ENCODE data around the gene CHN1.

Gene CHN1

GRCh38 chr2:174931724-174932123 lies 73.5 kb downstream of the CHN1 start:
- in situ Hi-C loops (cut with MboI; ENCODE audit: low sequenced_read_pairs), result no loop called here

DNA sequence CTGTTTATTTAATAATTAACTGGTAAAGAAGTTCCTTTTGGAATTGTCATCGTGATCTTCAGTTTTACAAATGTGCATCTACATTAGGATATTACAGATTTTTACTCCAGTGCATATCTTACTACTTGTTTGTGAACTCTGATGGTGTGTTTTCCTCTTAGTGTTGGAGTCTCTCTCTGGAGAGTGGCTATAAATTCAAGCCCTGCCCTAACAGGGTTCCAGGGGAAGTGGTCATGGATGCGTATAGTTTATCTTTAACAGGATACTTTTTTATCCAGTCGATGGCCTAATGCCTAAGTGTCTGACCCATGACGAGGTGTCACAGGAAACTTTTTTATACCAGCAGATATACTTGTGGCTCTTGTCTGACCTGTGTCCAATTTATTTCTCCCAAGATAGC lies 75.4 kb downstream of the CHN1 start:
- in situ Hi-C loops (cut with MboI; ENCODE audit: low sequenced_read_pairs), result no loop called here

DNA sequence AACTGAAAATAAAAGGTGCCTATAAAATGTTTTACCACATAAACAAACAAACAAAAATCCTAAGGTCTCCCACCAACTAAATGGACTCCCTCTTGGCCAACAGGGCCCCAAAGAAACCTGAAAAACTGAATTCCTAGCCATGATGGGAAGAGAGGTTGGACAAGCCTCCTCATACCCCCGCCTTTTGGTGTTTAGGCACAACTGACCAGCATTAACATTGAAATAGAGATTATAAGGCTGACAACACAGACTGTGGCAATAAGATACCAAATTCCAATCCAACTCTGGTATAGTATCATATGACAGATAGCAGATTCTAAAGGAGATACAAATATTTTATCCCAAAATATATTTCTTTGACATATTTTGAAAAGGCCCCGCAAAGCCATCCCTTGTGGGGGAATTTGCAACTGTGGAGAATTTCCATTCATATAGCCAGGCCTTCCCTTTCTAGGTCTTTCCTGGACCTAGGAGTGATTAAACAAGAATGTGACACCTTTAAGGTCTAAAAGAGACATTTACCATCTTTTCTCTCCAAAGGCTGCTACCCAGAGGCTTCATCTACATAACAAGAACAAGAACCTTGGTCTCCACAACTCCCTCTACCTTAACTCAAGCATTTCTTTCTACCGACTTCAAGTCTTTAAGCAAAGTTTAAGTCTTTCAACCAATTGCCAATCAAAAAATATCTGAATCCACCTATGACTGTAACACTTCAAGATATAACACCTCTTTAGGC lies 80.0 kb downstream of the CHN1 start:
- in situ Hi-C loops (cut with MboI; ENCODE audit: low sequenced_read_pairs), result no loop called here

DNA sequence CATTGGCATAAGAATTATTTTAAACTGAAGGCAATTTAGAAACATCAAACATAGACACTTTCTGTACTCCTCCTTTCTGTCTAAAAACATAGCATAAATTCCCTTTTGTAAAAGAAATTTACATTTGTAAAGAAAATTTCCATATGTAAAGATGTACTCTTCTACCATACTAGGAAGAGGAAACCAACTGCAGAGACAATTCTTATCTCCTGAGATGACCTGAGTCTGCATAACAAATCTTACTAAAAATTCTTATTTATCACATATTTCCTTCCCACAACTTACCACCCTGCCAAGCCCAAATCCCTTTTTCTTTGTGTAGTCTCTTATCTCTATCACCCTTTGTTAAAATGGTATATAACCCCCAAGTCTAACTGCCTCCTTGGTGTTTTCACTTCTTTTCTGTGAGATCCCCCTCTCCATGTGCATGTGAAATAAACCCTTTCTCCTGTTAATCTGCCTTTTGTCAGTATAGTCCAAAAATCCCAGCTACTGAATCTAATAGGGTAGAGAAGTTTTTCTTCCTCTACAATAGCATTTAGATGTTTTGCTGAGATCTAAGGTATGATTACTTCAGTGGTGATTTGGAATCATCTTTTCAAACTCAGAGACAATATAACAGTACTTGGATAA lies 81.0 kb downstream of the CHN1 start:
- in situ Hi-C loops (cut with MboI; ENCODE audit: low sequenced_read_pairs), result no loop called here

GRCh38 chr2:174919947-174920595 lies 85.1 kb downstream of the CHN1 start:
- in situ Hi-C loops (cut with MboI; ENCODE audit: low sequenced_read_pairs), result no loop called here

DNA sequence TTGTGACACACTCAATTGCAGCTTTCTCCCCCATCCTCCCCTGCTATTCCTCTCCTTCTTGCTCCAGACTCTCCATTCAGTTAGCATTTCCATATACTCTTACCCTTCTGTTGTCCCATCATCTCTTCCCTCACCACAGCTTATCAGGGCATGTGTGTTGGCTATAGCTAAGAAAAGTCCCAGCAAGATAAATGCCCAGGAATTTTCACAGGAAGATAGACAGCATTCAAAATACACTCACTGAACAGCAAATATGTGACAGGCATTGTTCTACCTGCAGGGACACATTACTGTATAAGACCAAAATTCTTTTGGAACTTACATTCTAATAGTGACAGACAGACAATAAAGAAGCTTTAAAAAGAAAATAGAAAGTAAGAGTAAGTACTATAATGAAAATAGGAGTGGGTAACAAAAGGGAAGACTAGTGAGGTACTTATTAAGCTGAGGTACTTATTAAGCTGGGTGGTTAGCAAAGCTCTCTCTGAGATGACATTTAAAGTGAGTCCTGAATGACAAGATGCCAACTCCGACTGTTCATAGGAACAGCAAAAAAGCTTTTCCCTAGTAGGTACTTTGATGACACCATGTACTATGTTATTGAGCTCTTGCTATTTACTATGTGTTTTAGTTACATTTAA lies 86.2 kb downstream of the CHN1 start:
- in situ Hi-C loops (cut with MboI; ENCODE audit: low sequenced_read_pairs), result no loop called here

DNA sequence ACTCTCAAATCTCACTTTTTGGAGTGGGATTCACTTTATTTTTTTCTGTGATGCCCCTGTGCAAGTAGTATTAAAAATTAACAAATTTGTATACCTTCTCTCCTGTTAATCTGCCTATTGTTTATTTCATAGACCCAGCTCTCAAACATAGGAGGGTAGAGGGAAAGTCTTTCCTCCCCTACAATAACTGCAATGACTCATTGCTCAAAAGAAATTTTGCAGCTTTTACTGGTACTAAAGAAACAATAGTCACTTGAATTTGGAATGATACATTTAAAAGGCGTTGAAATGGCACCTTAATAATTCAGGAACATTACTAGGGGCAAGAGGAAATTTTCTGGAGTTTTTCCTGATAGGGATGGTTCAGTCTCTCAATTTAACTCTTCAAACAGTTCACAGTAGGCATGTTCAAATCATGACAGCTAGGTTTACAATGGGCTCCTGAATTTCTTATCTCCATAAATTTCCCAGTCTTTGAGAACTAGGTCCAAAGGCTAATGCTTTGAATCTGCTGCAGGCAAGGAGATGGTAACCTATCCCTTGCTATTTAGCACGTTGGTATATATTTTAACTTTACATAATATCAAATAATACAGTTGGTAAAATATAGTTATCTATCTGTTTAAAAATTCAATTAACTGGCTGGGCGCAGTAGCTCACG lies 88.8 kb downstream of the CHN1 start:
- in situ Hi-C loops (cut with MboI; ENCODE audit: low sequenced_read_pairs), result no loop called here

DNA sequence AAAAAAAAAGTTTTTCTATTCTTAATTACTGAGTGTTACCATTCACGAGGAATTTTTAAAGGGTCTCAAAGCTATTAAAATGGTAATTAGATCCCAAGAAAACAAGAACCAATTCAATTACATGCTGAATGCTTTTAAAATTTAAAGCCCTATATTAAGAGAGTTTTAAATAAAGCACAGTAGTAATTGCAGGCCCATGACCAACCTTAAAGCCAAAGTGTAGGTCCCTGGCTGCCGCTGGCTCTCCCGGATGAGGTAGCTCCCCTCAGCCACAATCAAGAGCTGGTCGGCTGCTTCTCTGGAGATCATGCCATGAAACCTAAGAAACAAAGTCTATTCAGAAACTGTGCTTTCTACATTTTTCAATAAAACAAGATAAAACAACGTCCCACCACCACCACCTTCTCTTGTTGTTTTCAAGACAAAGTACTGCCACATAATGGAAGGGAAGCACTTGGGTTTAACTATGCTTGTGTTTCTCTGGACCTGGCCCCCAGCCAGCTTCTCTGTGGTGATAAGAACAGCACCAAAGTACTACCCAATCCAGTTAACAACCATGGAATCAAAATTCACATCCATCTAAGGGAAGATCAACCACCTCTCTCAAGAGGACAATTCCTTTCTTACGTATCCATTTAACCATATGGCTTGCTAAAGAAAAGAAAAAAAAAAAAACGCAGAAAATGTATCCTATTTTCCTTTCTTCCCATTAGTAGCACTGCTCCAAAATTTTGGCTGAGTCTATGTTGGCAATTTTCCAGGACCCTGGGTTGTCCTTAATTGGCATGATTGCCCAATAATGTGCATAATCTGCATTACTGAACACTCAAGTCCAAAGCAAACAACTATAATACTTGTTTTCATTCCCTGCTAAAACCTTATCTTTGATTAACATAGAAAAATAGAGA lies 90.1 kb downstream of the CHN1 start:
- in situ Hi-C loops (cut with MboI; ENCODE audit: low sequenced_read_pairs), result no loop called here

DNA sequence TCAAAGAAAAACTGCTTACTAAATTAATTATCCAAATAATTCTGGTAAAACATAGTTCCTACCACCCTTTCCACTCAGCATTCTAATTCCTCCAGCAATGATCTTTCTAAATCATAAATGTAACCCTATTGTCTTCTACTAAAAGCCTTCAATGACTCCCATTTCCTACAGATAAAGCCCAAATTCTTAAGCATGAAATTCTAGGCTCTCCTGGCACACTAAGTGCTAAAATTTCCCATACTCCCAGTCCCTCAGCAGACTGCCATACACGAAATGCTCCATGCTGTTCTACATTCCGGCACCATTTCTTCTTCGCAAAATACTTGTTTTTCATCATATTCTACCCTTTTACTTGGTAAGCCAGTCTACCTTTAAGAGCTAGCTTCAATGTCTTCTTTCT lies 96.9 kb downstream of the CHN1 start:
- in situ Hi-C loops (cut with MboI; ENCODE audit: low sequenced_read_pairs), result no loop called here

GRCh38 chr2:174903264-174903556 lies 102.0 kb downstream of the CHN1 start:
- in situ Hi-C loops (cut with MboI; ENCODE audit: low sequenced_read_pairs), result no loop called here

DNA sequence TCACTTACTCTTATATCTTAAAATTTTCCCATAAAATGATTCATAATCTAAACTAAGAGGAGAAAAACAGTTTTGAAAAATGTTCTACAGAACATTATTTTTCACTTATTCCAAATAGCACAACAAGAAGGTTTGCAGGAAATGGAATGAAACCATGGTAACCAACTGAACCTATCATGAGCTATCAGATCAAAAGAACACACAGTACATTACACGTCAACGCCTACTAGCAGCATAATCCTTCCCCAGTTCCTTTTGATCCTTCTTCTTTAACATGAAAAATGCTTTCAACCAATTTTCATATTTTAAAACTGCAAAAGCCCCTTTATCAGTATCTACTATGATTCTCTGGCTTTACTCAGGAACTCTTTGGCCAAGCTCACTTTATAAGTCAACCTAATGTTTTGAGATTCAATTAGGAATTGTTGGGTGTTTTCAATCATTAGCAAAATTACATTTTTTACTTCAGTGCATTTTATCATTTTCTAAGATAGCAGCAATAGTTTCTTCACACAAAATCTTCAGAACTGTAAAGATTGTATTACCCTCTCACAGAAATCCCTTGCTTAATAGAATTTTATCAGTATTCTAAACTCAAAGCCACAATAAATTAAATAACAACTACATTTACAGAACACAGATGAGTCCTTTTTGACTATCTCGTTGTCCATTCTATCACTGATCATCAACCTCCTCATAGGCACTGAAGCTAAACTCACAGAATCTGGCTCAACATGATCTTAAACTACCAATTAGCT lies 102.5 kb downstream of the CHN1 start:
- in situ Hi-C loops (cut with MboI; ENCODE audit: low sequenced_read_pairs), result no loop called here

DNA sequence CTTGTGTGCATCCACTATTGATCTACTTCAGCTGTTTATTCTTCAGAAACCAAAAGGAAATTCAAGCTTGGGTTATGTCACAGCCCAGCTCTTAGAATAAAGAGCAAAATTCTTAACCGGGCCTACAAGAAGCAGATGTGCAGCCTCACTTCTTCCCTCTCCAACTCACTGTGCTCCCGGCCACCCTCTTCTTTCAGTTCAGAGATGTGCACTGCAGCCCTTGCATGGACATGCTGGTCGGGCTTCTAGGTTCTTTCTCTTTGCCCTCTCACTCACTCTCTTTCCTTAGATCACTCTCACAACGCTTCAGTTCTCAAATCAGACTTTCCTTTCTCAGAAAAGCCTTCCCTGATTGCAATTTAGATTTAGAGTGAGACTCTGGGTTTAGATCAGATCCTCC lies 104.1 kb downstream of the CHN1 start:
- in situ Hi-C loops (cut with MboI; ENCODE audit: low sequenced_read_pairs), result no loop called here

GRCh38 chr2:174897286-174897685 lies 107.9 kb downstream of the CHN1 start:
- in situ Hi-C loops (cut with MboI; ENCODE audit: low sequenced_read_pairs), result no loop called here

DNA sequence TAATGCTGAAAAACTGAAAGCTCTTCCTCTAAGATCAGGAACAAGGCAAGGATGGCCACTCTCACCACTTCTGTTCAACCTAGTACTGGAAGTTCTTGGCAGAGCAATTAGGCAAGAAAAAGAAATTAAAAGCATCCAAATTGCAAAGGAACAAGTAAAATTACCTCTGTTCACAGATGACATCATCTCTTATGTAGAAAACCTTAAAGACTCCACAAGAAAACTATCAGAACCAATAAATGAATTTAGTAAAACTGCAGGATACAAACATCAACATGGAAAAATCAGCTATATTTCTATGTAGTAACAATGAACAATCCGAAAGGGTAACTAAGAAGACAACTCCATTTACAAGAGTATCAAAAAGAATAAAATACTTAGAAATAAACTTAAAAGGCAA lies 112.2 kb downstream of the CHN1 start:
- in situ Hi-C loops (cut with MboI; ENCODE audit: low sequenced_read_pairs), result no loop called here

GRCh38 chr2:174892546-174892945 lies 112.6 kb downstream of the CHN1 start:
- in situ Hi-C loops (cut with MboI; ENCODE audit: low sequenced_read_pairs), result no loop called here

- in situ Hi-C loops (cut with MboI; ENCODE audit: low sequenced_read_pairs), result no loop called here
Measured at GRCh38 chr2:174888646-174889271, 116.4 kb downstream of the CHN1 start.

DNA sequence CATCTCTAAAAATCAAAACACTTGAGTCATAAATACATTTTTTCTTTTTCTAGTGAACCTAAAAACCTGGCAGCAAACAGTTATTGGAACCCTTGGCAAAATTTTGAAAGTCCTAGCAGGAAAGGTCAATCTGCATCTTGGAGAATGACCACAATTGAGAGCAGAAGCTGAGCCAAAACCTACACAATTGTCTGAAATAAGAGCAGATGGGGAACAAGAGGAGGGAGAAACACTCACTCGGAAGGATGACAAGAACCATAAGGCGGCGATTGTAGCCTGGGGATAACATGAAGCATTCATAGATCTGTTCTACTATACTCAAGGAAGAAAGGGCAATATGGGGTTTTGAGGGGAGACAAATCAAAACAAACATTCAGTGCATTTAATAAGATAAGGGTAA lies 117.0 kb downstream of the CHN1 start:
- in situ Hi-C loops (cut with MboI; ENCODE audit: low sequenced_read_pairs), result no loop called here

DNA sequence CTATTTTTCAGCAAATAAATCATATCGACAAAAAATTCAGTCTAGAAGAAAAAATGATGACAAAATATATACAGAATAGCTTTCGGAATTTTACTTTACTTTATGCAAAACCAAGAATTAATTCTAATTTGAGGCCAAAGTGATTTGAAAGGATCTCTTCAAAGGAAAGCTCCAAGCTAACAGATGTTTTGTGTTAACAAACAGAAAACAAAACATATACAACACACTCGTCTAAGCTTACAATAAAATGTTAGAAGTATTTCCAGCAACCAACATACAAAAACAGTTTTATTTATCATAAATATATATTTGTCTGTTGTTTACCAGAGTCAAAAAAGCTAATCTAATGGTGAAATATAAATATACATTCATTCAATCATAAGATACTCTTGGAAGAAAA lies 122.8 kb downstream of the CHN1 start:
- in situ Hi-C loops (cut with MboI; ENCODE audit: low sequenced_read_pairs), result no loop called here

GRCh38 chr2:174881678-174882077 lies 123.5 kb downstream of the CHN1 start:
- in situ Hi-C loops (cut with MboI; ENCODE audit: low sequenced_read_pairs), result no loop called here
